Trophoblast cell (in vitro differentiated cells and primary cell): ENCODE data around the gene EFCAB5.
"Not testable (repeated sequence)": the region's sequence is repeated elsewhere in the genome, so short reads cannot be mapped to it uniquely, and the experiment has no call there.

Experiments used
- DNase-seq, 2 donors: peaks; one replicate each; pipeline ENCODE4 v3.0.0-alpha.2; 2016
- H2AFZ ChIP-seq: 2 replicates; pipeline ENCODE4 v1.6.1; 2013; ENCODE audit warnings: low read length, moderate library complexity, mild to moderate bottlenecking; ENCODE audit not compliant: insufficient read depth, poor library complexity
- H2AK5ac ChIP-seq: 2 replicates; pipeline ENCODE4 v1.6.1; 2013; ENCODE audit warnings: mild to moderate bottlenecking, low read length
- H2BK120ac ChIP-seq: 2 replicates; pipeline ENCODE4 v1.6.1; 2013; ENCODE audit warnings: low read length, mild to moderate bottlenecking, moderate library complexity; ENCODE audit not compliant: insufficient read depth, poor library complexity
- H2BK12ac ChIP-seq: 2 replicates; pipeline ENCODE4 v1.6.1; 2013; ENCODE audit warnings: mild to moderate bottlenecking, low read length, moderate library complexity
- H2BK5ac ChIP-seq: 2 replicates; pipeline ENCODE4 v1.6.1; 2013; ENCODE audit warnings: low read length, low read depth, moderate library complexity, mild to moderate bottlenecking; ENCODE audit not compliant: poor library complexity
- H3K14ac ChIP-seq: 2 replicates; pipeline ENCODE4 v1.6.1; 2013; ENCODE audit warnings: mild to moderate bottlenecking, low read length
- H3K18ac ChIP-seq: 2 replicates; pipeline ENCODE4 v1.6.1; 2013; ENCODE audit warnings: mild to moderate bottlenecking, low read length
- H3K23ac ChIP-seq: 2 replicates; pipeline ENCODE4 v1.6.1; 2013; ENCODE audit warnings: low read length
- H3K27ac ChIP-seq: 2 replicates; pipeline ENCODE4 v1.5.1; 2013; ENCODE audit warnings: low read depth, mild to moderate bottlenecking, inconsistent platforms, low read length, moderate library complexity
- H3K27me3 ChIP-seq: 2 replicates; pipeline ENCODE4 v1.6.1; 2013; ENCODE audit warnings: inconsistent platforms, mild to moderate bottlenecking, low read length, moderate library complexity; ENCODE audit not compliant: insufficient read depth
- H3K36me3 ChIP-seq, 2 experiments: 1 replicate in 1 of 2; 2 replicates in 1 of 2; pipeline ENCODE4 v1.6.1; 2013; ENCODE audit warnings: low read length in 2 of 2, mild to moderate bottlenecking in 2 of 2, moderate library complexity in 1 of 2; ENCODE audit not compliant: insufficient read depth in 2 of 2, control insufficient read depth in 1 of 2
- H3K4ac ChIP-seq: 2 replicates; pipeline ENCODE4 v1.6.1; 2013; ENCODE audit warnings: low read depth, mild to moderate bottlenecking, low read length, moderate library complexity
- H3K4me1 ChIP-seq, 2 experiments: 1 replicate in 1 of 2; 2 replicates in 1 of 2; pipeline ENCODE4 v1.6.1; 2013; ENCODE audit warnings: low read length in 2 of 2, mild to moderate bottlenecking in 2 of 2, moderate library complexity in 1 of 2; ENCODE audit not compliant: insufficient read depth in 2 of 2, control insufficient read depth in 1 of 2
- H3K4me2 ChIP-seq: 2 replicates; pipeline ENCODE4 v1.6.1; 2013; ENCODE audit warnings: inconsistent platforms, mild to moderate bottlenecking, low read length, moderate library complexity
- H3K4me3 ChIP-seq: 2 replicates; pipeline ENCODE4 v1.5.1; 2013; ENCODE audit warnings: mild to moderate bottlenecking, low read depth, low read length, inconsistent platforms
- H3K79me1 ChIP-seq: one replicate; pipeline ENCODE4 v1.6.1; 2013; ENCODE audit warnings: low read length
- H3K79me2 ChIP-seq: 2 replicates; pipeline ENCODE4 v1.6.1; 2013; ENCODE audit warnings: low read length, mild to moderate bottlenecking; ENCODE audit not compliant: control insufficient read depth, insufficient read depth, poor library complexity
- H3K9ac ChIP-seq: 2 replicates; pipeline ENCODE4 v1.6.1; 2013; ENCODE audit warnings: mild to moderate bottlenecking, low read length
- H3K9me3 ChIP-seq: 2 replicates; pipeline ENCODE4 v1.6.1; 2013; ENCODE audit warnings: low read depth, mild to moderate bottlenecking, control low read depth, inconsistent platforms, low read length; ENCODE audit not compliant: insufficient read depth
- H4K12ac ChIP-seq: 2 replicates; pipeline ENCODE4 v1.6.1; 2013; ENCODE audit warnings: low read depth, mild to moderate bottlenecking, low read length, moderate library complexity
- H4K8ac ChIP-seq: 2 replicates; pipeline ENCODE4 v1.6.1; 2013; ENCODE audit warnings: low read depth, mild to moderate bottlenecking, low read length, moderate library complexity
- H4K91ac ChIP-seq: one replicate; pipeline ENCODE4 v1.6.1; 2013; ENCODE audit warnings: low read depth, mild to moderate bottlenecking, low read length, moderate library complexity
- WGBS: extraction: QIAGEN DNeasy Blood & Tissue Kit; methylation state at CpG from one replicate; pipeline ENCODE4 v1.1.7; 2013; ENCODE audit warnings: missing lambda C conversion rate; ENCODE audit not compliant: insufficient read length, insufficient coverage; ENCODE audit errors: extremely low coverage; 5-methylcytosine and 5-hydroxymethylcytosine counted together

Gene EFCAB5

GRCh38 chr17:29954405-29954804 lies 13.0 kb downstream of the EFCAB5 start:
- H3K18ac ChIP-seq, result no peak overlapping the region
- no peak overlapping the region for H3K4me3 ChIP-seq
- no peak overlapping the region for H3K23ac ChIP-seq
- peak in 1 of 2 donors; percentile 16 for DNase-seq
- H3K79me2 ChIP-seq, result no peaks in the 10 kb centered on the region
- peaks cover 7% of the 10 kb centered on the region for H3K9me3 ChIP-seq
- no peak overlapping the region for H3K9ac ChIP-seq
- H3K4me2 ChIP-seq, result no peak overlapping the region
- no peak overlapping the region for H2BK12ac ChIP-seq
- H3K36me3 ChIP-seq, result no peaks in the 10 kb centered on the region
- H4K91ac ChIP-seq, result no peak overlapping the region
- H3K27ac ChIP-seq, result no peak overlapping the region
- no peak overlapping the region for H2BK5ac ChIP-seq
- H2AK5ac ChIP-seq, result no peak overlapping the region
- no CpG with 5 or more reads among the region's 4 CpGs for WGBS
- no peak overlapping the region for H4K8ac ChIP-seq
- H4K12ac ChIP-seq, result no peak overlapping the region
- no peak overlapping the region for H2AFZ ChIP-seq
- H2BK120ac ChIP-seq, result no peak overlapping the region
- H3K4me1 ChIP-seq, result no peaks in the 10 kb centered on the region
- H3K79me1 ChIP-seq, result no peaks in the 10 kb centered on the region
- no peaks in the 10 kb centered on the region for H3K27me3 ChIP-seq
- H3K4ac ChIP-seq, result no peak overlapping the region
- no peak overlapping the region for H3K14ac ChIP-seq

- DNase-seq, result no peak
- no peak overlapping the region for H2AK5ac ChIP-seq
- no peak overlapping the region for H3K18ac ChIP-seq
- H3K36me3 ChIP-seq, result no peaks in the 10 kb centered on the region
- H4K91ac ChIP-seq, result no peak overlapping the region
- no peak overlapping the region for H3K4me2 ChIP-seq
- no peak overlapping the region for H3K4ac ChIP-seq
- no peak overlapping the region for H2BK120ac ChIP-seq
- no peak overlapping the region for H4K8ac ChIP-seq
- H3K4me1 ChIP-seq, result no peaks in the 10 kb centered on the region
- no peak overlapping the region for H3K9ac ChIP-seq
- no peak overlapping the region for H3K27ac ChIP-seq
- H3K27me3 ChIP-seq, result no peaks in the 10 kb centered on the region
- H3K79me2 ChIP-seq, result no peaks in the 10 kb centered on the region
- H2BK12ac ChIP-seq, result no peak overlapping the region
- no peak overlapping the region for H3K23ac ChIP-seq
- no peaks in the 10 kb centered on the region for H3K79me1 ChIP-seq
- no peak overlapping the region for H3K14ac ChIP-seq
- H2BK5ac ChIP-seq, result no peak overlapping the region
- no peak overlapping the region for H2AFZ ChIP-seq
- no peak overlapping the region for H3K4me3 ChIP-seq
- peaks cover 7% of the 10 kb centered on the region for H3K9me3 ChIP-seq
- H4K12ac ChIP-seq, result no peak overlapping the region
Observed at GRCh38 chr17:29956225-29956624, 14.8 kb downstream of the EFCAB5 start.

- not testable (repeated sequence) for H3K27me3 ChIP-seq, H3K14ac ChIP-seq, H3K9ac ChIP-seq, H3K79me1 ChIP-seq, H3K4ac ChIP-seq, H3K36me3 ChIP-seq, H4K12ac ChIP-seq, H2BK5ac ChIP-seq, H3K23ac ChIP-seq, H3K4me3 ChIP-seq, H2AK5ac ChIP-seq, H3K9me3 ChIP-seq, H2BK120ac ChIP-seq, H4K8ac ChIP-seq, DNase-seq, H3K4me2 ChIP-seq, H2BK12ac ChIP-seq, H2AFZ ChIP-seq, H3K79me2 ChIP-seq, H4K91ac ChIP-seq, H3K18ac ChIP-seq, H3K4me1 ChIP-seq, H3K27ac ChIP-seq
- no CpG with 5 or more reads among the region's 1 CpG for WGBS
Observed at GRCh38 chr17:29957488-29957887, 16.1 kb downstream of the EFCAB5 start.

- Histone ChIP-seq H2BK12ac (no peak overlapping the region), H3K23ac (no peak overlapping the region), H3K4me1 (no peaks in the 10 kb centered on the region), H2BK5ac (no peak overlapping the region), H3K79me1 (no peaks in the 10 kb centered on the region), H3K36me3 (no peaks in the 10 kb centered on the region), H3K27me3 (no peaks in the 10 kb centered on the region), H3K14ac (no peak overlapping the region), H4K91ac (no peak overlapping the region), H2AK5ac (no peak overlapping the region), H4K12ac (no peak overlapping the region), H3K18ac (no peak overlapping the region), H3K4ac (no peak overlapping the region), H3K27ac (no peak overlapping the region), H3K4me3 (no peak overlapping the region), H3K4me2 (no peak overlapping the region), H3K9me3 (peaks cover 6% of the 10 kb centered on the region), H4K8ac (no peak overlapping the region), H3K9ac (no peak overlapping the region), H2BK120ac (no peak overlapping the region), H3K79me2 (no peaks in the 10 kb centered on the region), H2AFZ (no peak overlapping the region)
- DNase-seq, result peak; percentile 68 to 77
- no CpG with 5 or more reads among the region's 4 CpGs for WGBS
Observed at GRCh38 chr17:29958947-29959657, 17.7 kb downstream of the EFCAB5 start.
